Measurements from ENCODE around the gene CHST8. TPM values are rescaled to one million over a fixed set of nuclear protein-coding genes. Genes with fewer than 3 reads are reported as not detected.

CHST8 gene
- total and polyA plus RNA-seq, 4 donors: 0.09 to 0.67 (median 0.24) TPM

GRCh38 chr19:33813391-33814101 lies 191.8 kb downstream of the CHST8 start:
- Histone ChIP-seq H3K36me3 (ENCODE audit: control insufficient read depth in 4 of 4, insufficient read depth in 4 of 4, low read length in 4 of 4) (peaks cover 0 to 28% (median 11%) of the 10 kb centered on the region in 4 donors), H3K27ac (ENCODE audit: low read depth in 1 of 2, low read length in 1 of 2) (no peak overlapping the region), H3K4me3 (no peak overlapping the region), H3K9me3 (ENCODE audit: control insufficient read depth in 4 of 4, insufficient read depth in 3 of 4, low read length in 3 of 4) (no peaks in the 10 kb centered on the region), H3K4me1 (ENCODE audit: control insufficient read depth in 5 of 5, insufficient read depth in 5 of 5, low read length in 5 of 5) (peaks cover 0 to 20% (median 4%) of the 10 kb centered on the region in 5 donors), H3K27me3 (ENCODE audit: control insufficient read depth in 3 of 3, insufficient read depth in 3 of 3, low read length in 2 of 3) (no peaks in the 10 kb centered on the region), H3K9ac (ENCODE audit: insufficient read depth in 1 of 2, low read length in 2 of 2) (no peak overlapping the region)
- DNase-seq (no peak), ATAC-seq (ENCODE audit: insufficient read depth, low FRiP score) (no peak)
- no peak for TF ChIP-seq CTCF (IDR thresholded peaks at IDR 0.05; ENCODE audit: control extremely low read depth, extremely low read depth)
- 85 to 91% methylated on average over 16 of the region's 16 CpGs for whole genome bisulfite sequencing, 2 donors

- H3K4me1 ChIP-seq (ENCODE audit: control insufficient read depth in 5 of 5, insufficient read depth in 5 of 5, low read length in 5 of 5): peaks cover 0 to 23% (median 4%) of the 10 kb centered on the region in 5 donors
- WGBS, 2 donors: 75 to 80% methylated on average over 21 of the region's 21 CpGs
- ATAC-seq (ENCODE audit: insufficient read depth, low FRiP score) (no peak), DNase-seq (peak; percentile 82 to 95 (median 95))
- H3K27ac ChIP-seq (ENCODE audit: low read depth in 1 of 2, low read length in 1 of 2): no peak overlapping the region
- H3K9me3 ChIP-seq (ENCODE audit: control insufficient read depth in 4 of 4, insufficient read depth in 3 of 4, low read length in 3 of 4): no peaks in the 10 kb centered on the region
- peaks cover 0 to 28% (median 10%) of the 10 kb centered on the region in 4 donors for H3K36me3 ChIP-seq (ENCODE audit: control insufficient read depth in 4 of 4, insufficient read depth in 4 of 4, low read length in 4 of 4)
- no peaks in the 10 kb centered on the region for H3K27me3 ChIP-seq (ENCODE audit: control insufficient read depth in 3 of 3, insufficient read depth in 3 of 3, low read length in 2 of 3)
- H3K9ac ChIP-seq (ENCODE audit: insufficient read depth in 1 of 2, low read length in 2 of 2): no peak overlapping the region
- no peak overlapping the region for H3K4me3 ChIP-seq
- no peak for TF ChIP-seq CTCF (IDR thresholded peaks at IDR 0.05; ENCODE audit: control extremely low read depth, extremely low read depth)
These were observed 192.7 kb downstream of the CHST8 start for GRCh38 chr19:33814181-33815165.

GRCh38 chr19:33815380-33816340 lies 193.9 kb downstream of the CHST8 start:
- no peak overlapping the region for H3K4me3 ChIP-seq
- peaks cover 0 to 28% (median 9%) of the 10 kb centered on the region in 4 donors for H3K36me3 ChIP-seq (ENCODE audit: control insufficient read depth in 4 of 4, insufficient read depth in 4 of 4, low read length in 4 of 4)
- no peak for TF ChIP-seq CTCF (IDR thresholded peaks at IDR 0.05; ENCODE audit: control extremely low read depth, extremely low read depth)
- DNase-seq (peak in 2 of 3 donors; percentile 57 to 60), ATAC-seq (ENCODE audit: insufficient read depth, low FRiP score) (no peak)
- H3K9ac ChIP-seq (ENCODE audit: insufficient read depth in 1 of 2, low read length in 2 of 2): no peak overlapping the region
- peaks cover 0 to 34% (median 9%) of the 10 kb centered on the region in 5 donors for H3K4me1 ChIP-seq (ENCODE audit: control insufficient read depth in 5 of 5, insufficient read depth in 5 of 5, low read length in 5 of 5)
- no peaks in the 10 kb centered on the region for H3K27me3 ChIP-seq (ENCODE audit: control insufficient read depth in 3 of 3, insufficient read depth in 3 of 3, low read length in 2 of 3)
- WGBS, 2 donors: 61 to 69% methylated on average over 15 of the region's 15 CpGs
- no peaks in the 10 kb centered on the region for H3K9me3 ChIP-seq (ENCODE audit: control insufficient read depth in 4 of 4, insufficient read depth in 3 of 4, low read length in 3 of 4)
- H3K27ac ChIP-seq (ENCODE audit: low read depth in 1 of 2, low read length in 1 of 2): no peak overlapping the region

Data from lung (tissue), 12 donors.